T-helper 9 cell (primary cell): ENCODE results near the gene LRPAP1.
A peak's percentile ranks its signal among the peaks of the same experiment; 100 is the strongest.

Source experiments
- DNase-seq: peaks from one replicate; pipeline ENCODE4 v3.0.0-alpha.2; 2020

The LRPAP1 gene

GRCh38 chr4:3483471-3483921, 48.7 kb downstream of the LRPAP1 start:
- DNase-seq = no peak

GRCh38 chr4:3482707-3483106, 49.5 kb downstream of the LRPAP1 start:
- DNase-seq = no peak

GRCh38 chr4:3481783-3482393, 50.3 kb downstream of the LRPAP1 start:
- no peak for DNase-seq

GRCh38 chr4:3481113-3481531, 51.1 kb downstream of the LRPAP1 start:
- no peak for DNase-seq

- DNase-seq = peak; percentile 67
These were observed 51.6 kb downstream of the LRPAP1 start for GRCh38 chr4:3480528-3481112.

GRCh38 chr4:3479358-3480101, 52.7 kb downstream of the LRPAP1 start:
- no peak for DNase-seq

- DNase-seq = no peak
These were observed 53.5 kb downstream of the LRPAP1 start for GRCh38 chr4:3478446-3479357.

GRCh38 chr4:3477750-3478430, 54.3 kb downstream of the LRPAP1 start:
- no peak for DNase-seq

GRCh38 chr4:3476936-3477749, 55.1 kb downstream of the LRPAP1 start:
- DNase-seq = no peak

- no peak for DNase-seq
These were observed 55.9 kb downstream of the LRPAP1 start for GRCh38 chr4:3476341-3476747.

GRCh38 chr4:3475713-3476260, 56.4 kb downstream of the LRPAP1 start:
- DNase-seq = no peak

- no peak for DNase-seq
These were observed 57.0 kb downstream of the LRPAP1 start for GRCh38 chr4:3475041-3475712.

- DNase-seq = no peak
These were observed 58.0 kb downstream of the LRPAP1 start for GRCh38 chr4:3473996-3474765.

GRCh38 chr4:3473181-3473950, 58.9 kb downstream of the LRPAP1 start:
- DNase-seq = no peak

GRCh38 chr4:3472411-3473141, 59.6 kb downstream of the LRPAP1 start:
- DNase-seq = no peak

- no peak for DNase-seq
These were observed 60.3 kb downstream of the LRPAP1 start for GRCh38 chr4:3471886-3472285.

GRCh38 chr4:3471098-3471760, 61.0 kb downstream of the LRPAP1 start:
- DNase-seq = no peak
